Progenitor cell of endocrine pancreas (in vitro differentiated cells): Measurements from ENCODE around the gene F2RL3. TPM values are rescaled to one million over a fixed set of nuclear protein-coding genes. Genes with fewer than 3 reads are reported as not detected.

Source experiments
- DNase-seq: peaks from one replicate; pipeline ENCODE4 v3.0.0; 2021; ENCODE audit warnings: low spot score; ENCODE audit not compliant: unreplicated experiment
- H3K27ac Mint-ChIP-seq: 2 replicates; pipeline ENCODE4 v1.8.0; 2021; ENCODE audit warnings: mild to moderate bottlenecking, moderate library complexity, mixed read lengths
- H3K27me3 Mint-ChIP-seq: 2 replicates; pipeline ENCODE4 v1.8.0; 2021; ENCODE audit warnings: mixed read lengths
- H3K36me3 Mint-ChIP-seq: 2 replicates; pipeline ENCODE4 v1.8.0; 2022; ENCODE audit warnings: mixed read lengths; ENCODE audit not compliant: insufficient read depth
- H3K4me1 Mint-ChIP-seq: 2 replicates; pipeline ENCODE4 v1.8.0; 2021; ENCODE audit warnings: low read depth, mixed read lengths
- H3K4me3 Mint-ChIP-seq: 2 replicates; pipeline ENCODE4 v1.8.0; 2021; ENCODE audit warnings: low read depth, mild to moderate bottlenecking, moderate library complexity, mixed read lengths
- H3K9me3 Mint-ChIP-seq: 2 replicates; pipeline ENCODE4 v1.8.0; 2021; ENCODE audit warnings: low read depth, mixed read lengths
- total RNA-seq: library from RNA; stranded (reverse); gene quantifications from 2 replicates; pipeline ENCODE4 v1.2.1, GENCODE V29; 2021
- TF ChIP-seq, protein P1 (sequence below): fragments of 200-600 bp; sonication (generic); IDR thresholded peaks from one replicate; pipeline ENCODE4 v1.5.0; 2021; ENCODE audit warnings: antibody characterized with exemption, mild to moderate bottlenecking; ENCODE audit not compliant: unreplicated experiment

The F2RL3 gene
- total RNA-seq, 1 donor from 2014 or later: not detected

DNA sequence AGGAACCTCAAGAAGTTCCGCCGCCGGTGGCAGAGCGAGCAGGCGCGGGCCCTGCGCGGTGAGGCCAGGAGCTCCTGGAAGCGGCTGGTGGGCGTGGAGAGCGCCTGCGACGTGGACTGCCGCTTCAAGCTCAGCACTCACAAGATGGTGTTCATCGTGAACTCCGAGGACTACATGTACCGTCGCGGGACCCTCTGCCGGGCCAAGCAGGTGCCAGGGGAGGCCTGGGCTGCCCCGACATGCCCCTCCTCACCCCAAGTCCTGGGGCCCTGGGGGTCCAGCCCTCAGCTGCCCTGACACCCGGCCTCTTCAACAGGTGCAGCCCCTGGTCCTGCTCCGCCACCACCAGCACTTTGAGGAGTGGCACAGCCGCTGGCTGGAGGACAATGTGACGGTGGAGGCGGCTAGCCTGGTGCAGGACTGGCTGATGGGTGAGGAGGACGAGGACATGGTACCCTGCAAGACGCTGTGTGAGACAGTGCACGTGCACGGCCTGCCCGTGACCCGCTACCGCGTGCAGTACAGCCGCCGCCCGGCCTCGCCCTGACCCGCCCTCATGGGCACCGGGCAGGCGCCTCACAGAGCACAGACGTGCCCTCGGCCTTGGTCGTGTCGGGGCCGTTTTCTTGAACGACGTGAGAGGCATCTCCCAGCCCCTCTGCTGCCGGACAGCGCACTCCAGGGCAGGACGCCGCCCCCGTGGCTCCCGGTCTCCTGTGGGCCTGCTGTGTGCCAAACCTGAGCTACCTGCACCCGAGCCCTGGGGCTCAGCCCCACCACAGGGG lies 10.4 kb upstream of the F2RL3 start:
- Mint-ChIP-seq H3K9me3 (peaks cover 13% of the 10 kb centered on the region), H3K27ac (no peak overlapping the region), H3K36me3 (peaks cover 51% of the 10 kb centered on the region), H3K4me1 (no peaks in the 10 kb centered on the region), H3K27me3 (no peaks in the 10 kb centered on the region), H3K4me3 (no peak overlapping the region)
- DNase-seq: no peak
- TF ChIP-seq, protein P1, sequence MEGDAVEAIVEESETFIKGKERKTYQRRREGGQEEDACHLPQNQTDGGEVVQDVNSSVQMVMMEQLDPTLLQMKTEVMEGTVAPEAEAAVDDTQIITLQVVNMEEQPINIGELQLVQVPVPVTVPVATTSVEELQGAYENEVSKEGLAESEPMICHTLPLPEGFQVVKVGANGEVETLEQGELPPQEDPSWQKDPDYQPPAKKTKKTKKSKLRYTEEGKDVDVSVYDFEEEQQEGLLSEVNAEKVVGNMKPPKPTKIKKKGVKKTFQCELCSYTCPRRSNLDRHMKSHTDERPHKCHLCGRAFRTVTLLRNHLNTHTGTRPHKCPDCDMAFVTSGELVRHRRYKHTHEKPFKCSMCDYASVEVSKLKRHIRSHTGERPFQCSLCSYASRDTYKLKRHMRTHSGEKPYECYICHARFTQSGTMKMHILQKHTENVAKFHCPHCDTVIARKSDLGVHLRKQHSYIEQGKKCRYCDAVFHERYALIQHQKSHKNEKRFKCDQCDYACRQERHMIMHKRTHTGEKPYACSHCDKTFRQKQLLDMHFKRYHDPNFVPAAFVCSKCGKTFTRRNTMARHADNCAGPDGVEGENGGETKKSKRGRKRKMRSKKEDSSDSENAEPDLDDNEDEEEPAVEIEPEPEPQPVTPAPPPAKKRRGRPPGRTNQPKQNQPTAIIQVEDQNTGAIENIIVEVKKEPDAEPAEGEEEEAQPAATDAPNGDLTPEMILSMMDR: no peak

DNA sequence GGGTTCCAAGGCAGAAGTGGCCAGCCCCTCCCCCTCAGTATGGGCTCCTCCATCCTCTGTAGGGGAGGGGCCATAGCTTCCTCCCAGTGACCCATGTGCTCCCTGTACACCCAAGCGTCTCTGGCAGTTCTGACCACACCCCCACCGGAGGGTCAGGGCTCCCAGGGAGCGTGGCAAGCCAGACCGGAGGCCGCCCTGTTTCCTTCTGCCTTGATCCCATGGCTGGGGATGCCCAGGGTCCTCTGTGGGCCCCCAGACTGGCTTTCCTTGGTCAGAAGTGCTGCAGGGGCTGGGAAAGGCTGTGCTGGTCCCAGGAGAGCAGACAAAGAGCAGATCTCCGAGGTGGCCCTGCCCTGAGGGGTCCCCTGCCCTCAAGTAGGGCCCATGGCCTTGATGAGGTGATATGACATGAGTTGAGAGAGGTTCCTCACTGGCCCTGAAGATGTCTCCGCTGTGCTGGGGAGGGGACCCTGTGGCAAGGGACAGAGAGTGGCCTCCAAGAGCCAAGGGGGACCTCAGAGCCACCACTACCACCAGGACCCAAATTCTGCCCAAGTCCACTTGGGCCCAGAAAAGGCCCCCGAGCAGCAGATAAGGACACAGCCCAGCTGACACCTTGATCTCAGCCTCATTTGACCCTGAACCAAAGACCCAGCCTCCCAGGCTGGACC lies 7.8 kb upstream of the F2RL3 start:
- H3K27me3 Mint-ChIP-seq: no peaks in the 10 kb centered on the region
- TF ChIP-seq, protein P1: no peak

DNA sequence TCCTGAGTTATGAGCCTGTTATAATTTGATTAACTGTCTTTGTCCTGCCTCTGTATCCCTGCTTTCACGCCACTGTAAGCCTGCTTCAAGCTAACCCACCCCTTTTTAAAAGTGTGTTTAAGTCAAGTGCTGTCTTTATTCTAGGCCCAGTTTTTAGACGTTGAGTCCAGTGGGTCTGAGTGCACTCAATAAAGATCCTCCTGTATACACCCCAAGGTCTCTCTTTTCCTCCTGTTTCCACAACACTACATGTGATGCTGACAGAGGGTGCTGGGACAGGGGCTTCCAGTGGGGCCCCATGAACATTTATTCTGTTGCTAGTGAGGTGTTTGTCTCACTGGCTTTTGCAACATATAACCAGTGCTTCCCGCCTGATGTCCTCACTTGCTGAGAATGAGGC lies 6.7 kb upstream of the F2RL3 start:
- Mint-ChIP-seq H3K9me3 (peaks cover 13% of the 10 kb centered on the region), H3K27ac (no peak overlapping the region), H3K27me3 (no peaks in the 10 kb centered on the region), H3K36me3 (peaks cover 28% of the 10 kb centered on the region), H3K4me3 (no peak overlapping the region), H3K4me1 (no peaks in the 10 kb centered on the region)
- no peak for DNase-seq
- TF ChIP-seq, protein P1: no peak

More for the DNA sequence above, 7.8 kb upstream of the F2RL3 start:
- Mint-ChIP-seq H3K27ac (no peak overlapping the region), H3K36me3 (peaks cover 34% of the 10 kb centered on the region), H3K9me3 (peaks cover 13% of the 10 kb centered on the region), H3K4me3 (no peak overlapping the region), H3K4me1 (no peaks in the 10 kb centered on the region)
- DNase-seq: no peak

DNA sequence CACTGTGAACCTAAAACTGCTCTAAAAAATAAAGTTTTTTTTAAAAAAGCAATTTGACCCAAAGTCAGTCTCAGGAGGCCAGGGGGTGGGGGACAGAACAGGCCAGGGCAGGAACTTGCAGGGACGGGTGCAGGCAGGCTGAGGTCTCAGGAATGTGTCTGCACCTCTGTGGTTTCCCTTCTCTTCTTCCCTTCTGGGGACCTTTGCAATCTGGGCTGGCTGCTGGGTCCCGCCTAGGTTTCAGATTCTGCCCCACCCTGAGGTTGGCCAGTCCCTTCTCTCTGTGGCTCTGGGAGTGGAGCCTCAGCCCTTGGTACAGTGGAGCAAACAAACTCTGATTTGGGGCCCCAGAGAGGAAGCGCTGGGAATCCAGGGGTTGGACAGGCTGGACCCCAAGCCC lies 5.3 kb upstream of the F2RL3 start:
- Mint-ChIP-seq H3K27me3 (no peaks in the 10 kb centered on the region), H3K4me1 (no peaks in the 10 kb centered on the region), H3K36me3 (peaks cover 25% of the 10 kb centered on the region), H3K9me3 (peaks cover 13% of the 10 kb centered on the region), H3K4me3 (no peak overlapping the region), H3K27ac (no peak overlapping the region)
- TF ChIP-seq, protein P1: no peak
- no peak for DNase-seq

DNA sequence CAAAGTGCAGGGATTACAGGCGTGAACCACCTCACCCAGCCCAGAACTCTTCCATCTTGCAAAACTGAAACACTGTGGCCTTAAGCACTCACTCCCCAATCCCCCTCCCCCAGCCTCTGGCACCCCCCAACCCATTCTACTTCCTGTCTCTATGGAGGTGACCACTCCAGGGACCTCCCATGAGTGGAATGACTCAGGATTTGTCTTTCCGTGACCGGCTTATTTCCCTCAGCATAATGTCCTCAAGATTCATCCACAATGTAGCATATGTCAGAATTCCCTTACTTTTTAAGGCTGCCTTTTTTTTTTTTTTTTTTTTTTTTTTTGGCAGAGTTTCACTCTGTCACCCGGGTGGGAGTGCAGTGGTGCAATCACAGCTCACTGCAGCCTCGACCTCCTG lies 3.6 kb upstream of the F2RL3 start:
- Mint-ChIP-seq H3K4me1 (no peaks in the 10 kb centered on the region), H3K27me3 (no peaks in the 10 kb centered on the region), H3K27ac (no peak overlapping the region), H3K9me3 (peaks cover 13% of the 10 kb centered on the region), H3K36me3 (peaks cover 19% of the 10 kb centered on the region), H3K4me3 (no peak overlapping the region)
- TF ChIP-seq, protein P1: no peak
- DNase-seq: no peak
